K562 (cell line): ENCODE measurements around the gene ZFYVE19. TPM values are rescaled to one million over a fixed set of nuclear protein-coding genes. Genes with fewer than 3 reads are reported as not detected.

ENCODE experiments used
- ARID1B ChIP-seq: fragments of 450-650 bp; IDR thresholded peaks from 2 replicates; pipeline ENCODE4 v1.6.1; 2016; ENCODE audit warnings: antibody characterized with exemption, mild to moderate bottlenecking, inconsistent platforms
- ARNT ChIP-seq, 2 experiments: fragments of 450-650 bp; IDR thresholded peaks; 2 replicates each; pipeline ENCODE4 v1.6.1; 2016; ENCODE audit warnings: mild to moderate bottlenecking in 1 of 2
- CBFA2T3 ChIP-seq: fragments of 450-650 bp; IDR thresholded peaks from 2 replicates; pipeline ENCODE4 v1.6.1; 2017
- CREB3L1 ChIP-seq: fragments of 450-650 bp; IDR thresholded peaks from 2 replicates; pipeline ENCODE4 v1.6.1; 2014; ENCODE audit warnings: low read depth, mild to moderate bottlenecking, moderate library complexity, borderline replicate concordance
- ELF2 ChIP-seq: fragments of 250-450 bp; sonication (Bioruptor Pico); IDR thresholded peaks from 2 replicates; pipeline ENCODE4 v1.5.0; 2021; ENCODE audit warnings: mild to moderate bottlenecking
- POLR3A ChIP-seq: IDR thresholded peaks from 2 replicates; pipeline ENCODE4 v1.6.1; 2011; ENCODE audit warnings: borderline replicate concordance, mild to moderate bottlenecking, moderate library complexity; ENCODE audit not compliant: insufficient read length, insufficient read depth; ENCODE audit errors: extremely low read depth
- RUNX1 ChIP-seq: sonication (generic); IDR thresholded peaks from 2 replicates; pipeline ENCODE4 v1.6.1; 2016; ENCODE audit warnings: antibody characterized with exemption, low read depth
- SMAD3 ChIP-seq: fragments of 450-650 bp; formaldehyde crosslinking; conservative IDR thresholded peaks from 2 replicates; pipeline ENCODE4 v1.4.0; 2020; ENCODE audit warnings: mild to moderate bottlenecking
- XRCC4 ChIP-seq: IDR thresholded peaks from one replicate; pipeline ENCODE4 v1.6.1; 2011; ENCODE audit not compliant: insufficient read depth, insufficient read length; ENCODE audit errors: extremely low read depth
- ZNF12 ChIP-seq: sonication (generic); formaldehyde crosslinking; IDR thresholded peaks from 2 replicates; pipeline ENCODE4 v1.4.0; 2020; ENCODE audit warnings: mild to moderate bottlenecking, missing genetic modification reagents
- ZNF407 ChIP-seq: fragments of 450-650 bp; IDR thresholded peaks from 2 replicates; pipeline ENCODE4 v1.6.1; 2016; ENCODE audit warnings: low read depth
- ZNF76 ChIP-seq: fragments of 250-450 bp; sonication (Bioruptor Pico); IDR thresholded peaks from 2 replicates; pipeline ENCODE4 v1.4.0; 2020; ENCODE audit warnings: mild to moderate bottlenecking, moderate library complexity, borderline replicate concordance
- polyA plus RNA-seq, 8 experiments: library from polyadenylated mRNA; depleted of rRNA in 4 of 8; stranded (reverse) in 5 of 8; unstranded in 3 of 8; fragments of >200 nt; fragmentation: Nextera tagmentation in 2 of 8; fragmentation: Illumina TruSeq in 1 of 8; extraction: Ambion mirVana in 2 of 8; extraction: Trizol in 1 of 8; gene quantifications; 2 replicates each; pipeline versions ENCODE4 v1.2.1 to v1.2.3, GENCODE V29; 2011 to 2014; ENCODE audit warnings: inconsistent platforms in 1 of 8, missing spikeins in 1 of 8
- total RNA-seq, 7 experiments: library from RNA; depleted of rRNA in 6 of 7; stranded (reverse); fragments of >200 nt in 6 of 7; fragmentation: Illumina TruSeq in 2 of 7; extraction: Trizol in 2 of 7; gene quantifications; 2 replicates each; pipeline versions ENCODE4 v1.2.1 to v1.2.3, GENCODE V29; 2011 to 2021; ENCODE audit warnings: low replicate concordance in 1 of 7
- TF ChIP-seq, protein P1 (sequence below): sonication (generic); formaldehyde crosslinking; IDR thresholded peaks from 2 replicates; pipeline ENCODE4 v1.8.0; 2023; ENCODE audit warnings: mild to moderate bottlenecking, missing genetic modification reagents

Gene ZFYVE19
- total and polyA plus RNA-seq, 9 of the 15 experiments (the other 6 are each of a cell fraction or from before 2014, with no cell fraction given): 1.5 to 36.8 (median 19.9) TPM

GRCh38 chr15:40762919-40763800 is 43.7 kb upstream of the ZFYVE19 start (continued):
- TF ChIP-seq RUNX1: no peak
- no peak for TF ChIP-seq ZNF12
- 0 out of 2 replicates have a peak, but pooled peaks have one; percentile 26 for TF ChIP-seq ARID1B
- TF ChIP-seq POLR3A: no peak
- TF ChIP-seq, protein P1, sequence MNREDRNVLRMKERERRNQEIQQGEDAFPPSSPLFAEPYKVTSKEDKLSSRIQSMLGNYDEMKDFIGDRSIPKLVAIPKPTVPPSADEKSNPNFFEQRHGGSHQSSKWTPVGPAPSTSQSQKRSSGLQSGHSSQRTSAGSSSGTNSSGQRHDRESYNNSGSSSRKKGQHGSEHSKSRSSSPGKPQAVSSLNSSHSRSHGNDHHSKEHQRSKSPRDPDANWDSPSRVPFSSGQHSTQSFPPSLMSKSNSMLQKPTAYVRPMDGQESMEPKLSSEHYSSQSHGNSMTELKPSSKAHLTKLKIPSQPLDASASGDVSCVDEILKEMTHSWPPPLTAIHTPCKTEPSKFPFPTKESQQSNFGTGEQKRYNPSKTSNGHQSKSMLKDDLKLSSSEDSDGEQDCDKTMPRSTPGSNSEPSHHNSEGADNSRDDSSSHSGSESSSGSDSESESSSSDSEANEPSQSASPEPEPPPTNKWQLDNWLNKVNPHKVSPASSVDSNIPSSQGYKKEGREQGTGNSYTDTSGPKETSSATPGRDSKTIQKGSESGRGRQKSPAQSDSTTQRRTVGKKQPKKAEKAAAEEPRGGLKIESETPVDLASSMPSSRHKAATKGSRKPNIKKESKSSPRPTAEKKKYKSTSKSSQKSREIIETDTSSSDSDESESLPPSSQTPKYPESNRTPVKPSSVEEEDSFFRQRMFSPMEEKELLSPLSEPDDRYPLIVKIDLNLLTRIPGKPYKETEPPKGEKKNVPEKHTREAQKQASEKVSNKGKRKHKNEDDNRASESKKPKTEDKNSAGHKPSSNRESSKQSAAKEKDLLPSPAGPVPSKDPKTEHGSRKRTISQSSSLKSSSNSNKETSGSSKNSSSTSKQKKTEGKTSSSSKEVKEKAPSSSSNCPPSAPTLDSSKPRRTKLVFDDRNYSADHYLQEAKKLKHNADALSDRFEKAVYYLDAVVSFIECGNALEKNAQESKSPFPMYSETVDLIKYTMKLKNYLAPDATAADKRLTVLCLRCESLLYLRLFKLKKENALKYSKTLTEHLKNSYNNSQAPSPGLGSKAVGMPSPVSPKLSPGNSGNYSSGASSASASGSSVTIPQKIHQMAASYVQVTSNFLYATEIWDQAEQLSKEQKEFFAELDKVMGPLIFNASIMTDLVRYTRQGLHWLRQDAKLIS (CRISPR knock-in tag): no peak; the same call in 1 of the 2 replicates
- 0 out of 2 replicates have a peak, but pooled peaks have one; percentile 40 for TF ChIP-seq ELF2
- TF ChIP-seq CBFA2T3: peak; percentile 34; the same call in 1 of the 2 replicates
- TF ChIP-seq ARNT (IDR thresholded peaks at IDR 0.05): no peak
- TF ChIP-seq XRCC4: no peak
- TF ChIP-seq ZNF76: 0 out of 2 replicates have a peak, but pooled peaks have one; percentile 48
- no peak for TF ChIP-seq SMAD3 (CRISPR knock-in tag)
- TF ChIP-seq ZNF407: no peak
- peak; percentile 47; the same call in 1 of the 2 replicates for TF ChIP-seq CREB3L1
